DMS114 treated with DMSO at 0.1 percent for 48 hours (cell line): Measurements from ENCODE around the gene KRTAP10-5.
"Not testable (repeated sequence)": the region's sequence is repeated elsewhere in the genome, so short reads cannot be mapped to it uniquely, and the experiment has no call there.

Source experiments
- DNase-seq: peaks from one replicate; lab custom pipeline; 2025; ENCODE audit not compliant: unreplicated experiment; lab: John Stamatoyannopoulos, UW

KRTAP10-5 gene

GRCh38 chr21:44571844-44572782 is 8.3 kb downstream of the KRTAP10-5 start:
- no peak for DNase-seq

GRCh38 chr21:44571296-44571695 is 9.1 kb downstream of the KRTAP10-5 start:
- no peak for DNase-seq

GRCh38 chr21:44569861-44570517 is 10.4 kb downstream of the KRTAP10-5 start:
- no peak for DNase-seq

- no peak for DNase-seq
These were observed 11.5 kb downstream of the KRTAP10-5 start for GRCh38 chr21:44568667-44569556.

- DNase-seq = no peak
These were observed 12.1 kb downstream of the KRTAP10-5 start for GRCh38 chr21:44568261-44568660.

GRCh38 chr21:44567481-44568171 is 12.8 kb downstream of the KRTAP10-5 start:
- no peak for DNase-seq

GRCh38 chr21:44566403-44566802 is 14.0 kb downstream of the KRTAP10-5 start:
- DNase-seq = no peak

- DNase-seq = no peak
These were observed 15.4 kb downstream of the KRTAP10-5 start for GRCh38 chr21:44564886-44565598.

GRCh38 chr21:44564099-44564498 is 16.3 kb downstream of the KRTAP10-5 start:
- DNase-seq = no peak

- DNase-seq = no peak
These were observed 21.7 kb downstream of the KRTAP10-5 start, which contains the start of gene KRTAP10-3 for GRCh38 chr21:44558695-44559094. KRTAP10-3 (minus strand) TSS chr21:44558795; CDS start chr21:44558715, 80 bp downstream.

- DNase-seq = not testable (repeated sequence)
These were observed 22.1 kb downstream of the KRTAP10-5 start for GRCh38 chr21:44558329-44558675.

GRCh38 chr21:44557491-44558328 is 22.7 kb downstream of the KRTAP10-5 start:
- no peak for DNase-seq

- no peak for DNase-seq
These were observed 23.5 kb downstream of the KRTAP10-5 start for GRCh38 chr21:44556879-44557278.

GRCh38 chr21:44555200-44555875 is 25.1 kb downstream of the KRTAP10-5 start:
- DNase-seq = no peak

- no peak for DNase-seq
These were observed 27.7 kb downstream of the KRTAP10-5 start for GRCh38 chr21:44552681-44553080.

- DNase-seq = no peak
These were observed 28.3 kb downstream of the KRTAP10-5 start for GRCh38 chr21:44552136-44552535.

GRCh38 chr21:44551340-44551961 is 29.0 kb downstream of the KRTAP10-5 start, which contains the start of gene KRTAP10-2:
KRTAP10-2 (minus strand) TSS chr21:44551505; CDS start chr21:44551458, 47 bp downstream.
- DNase-seq = no peak

GRCh38 chr21:44550807-44551206 is 29.6 kb downstream of the KRTAP10-5 start:
- DNase-seq = no peak
